Adipose tissue (tissue), 3 donors: ENCODE results near the gene TDO2. TPM values are rescaled to one million over a fixed set of nuclear protein-coding genes. Genes with fewer than 3 reads are reported as not detected.

ENCODE experiments used
- polyA plus RNA-seq, 3 donors: library from polyadenylated mRNA; stranded (reverse); fragments of 200-250 nt; gene quantifications; one replicate each; pipeline ENCODE4 v1.2.3, GENCODE V29; 2013
- donor health status: healthy with polysubstance abuse.
- donor health status: Bipolar disorder and iron deficiency.
- donor health status: healthy.

TDO2 gene
- polyA plus RNA-seq, 3 donors, result 0.32 to 0.61 TPM; not detected in 1

Other genes with a start within 250 kb of the TDO2 start
- gene GUCY1A1, start 236.8 kb upstream of the TDO2 start, polyA plus RNA-seq, result 1 to 10 TPM; 4.1 to 6.1 (median 6.1) TPM
- 10 to 100 TPM in 1 of 3 donors, 1 to 10 TPM in 2; 4.2 to 10.3 (median 5.1) TPM for gene GUCY1B1, start 144.7 kb upstream of the TDO2 start, polyA plus RNA-seq
- gene ASIC5, start 37.4 kb upstream of the TDO2 start, polyA plus RNA-seq, result not detected
- 10 to 100 TPM in 2 of 3 donors, 1 to 10 TPM in 1; 6.7 to 14.8 (median 10.3) TPM for gene CTSO, start 50.2 kb downstream of the TDO2 start, polyA plus RNA-seq